GM08714 (cell line): ENCODE results near the gene SLIT3.

Experiments
- H3K4me3 ChIP-seq: fragments of 200-500 bp; sonication (Bioruptor generic); 2 replicates; pipeline ENCODE4 v1.5.1; 2014; ENCODE audit warnings: mild to moderate bottlenecking, low read length, inconsistent platforms
- ZNF274 ChIP-seq: IDR thresholded peaks from 2 replicates; pipeline ENCODE4 v1.6.1; 2012; ENCODE audit warnings: mild to moderate bottlenecking, low read depth, low read length

The SLIT3 gene

DNA sequence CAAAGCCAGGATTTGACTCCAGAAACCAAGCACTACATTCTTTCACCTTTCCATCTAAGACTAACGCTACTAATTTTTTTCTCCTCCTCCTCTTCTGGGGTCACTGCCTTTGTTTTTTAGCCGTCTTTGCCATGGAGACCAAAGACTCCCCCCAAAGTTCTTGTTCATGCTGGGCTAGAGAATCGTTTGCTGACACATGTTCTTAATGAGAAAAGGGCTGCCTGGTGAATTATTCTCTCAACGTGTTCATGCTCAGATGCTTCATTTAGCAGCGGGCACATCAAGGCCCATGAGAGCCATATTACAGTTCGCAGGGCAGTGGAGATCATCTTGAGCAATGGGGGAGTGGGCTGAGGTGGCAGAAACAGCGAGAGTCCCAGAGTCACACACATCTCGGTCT, 134.9 kb downstream of the SLIT3 start:
- no peak overlapping the region for H3K4me3 ChIP-seq
- no peak for TF ChIP-seq ZNF274

DNA sequence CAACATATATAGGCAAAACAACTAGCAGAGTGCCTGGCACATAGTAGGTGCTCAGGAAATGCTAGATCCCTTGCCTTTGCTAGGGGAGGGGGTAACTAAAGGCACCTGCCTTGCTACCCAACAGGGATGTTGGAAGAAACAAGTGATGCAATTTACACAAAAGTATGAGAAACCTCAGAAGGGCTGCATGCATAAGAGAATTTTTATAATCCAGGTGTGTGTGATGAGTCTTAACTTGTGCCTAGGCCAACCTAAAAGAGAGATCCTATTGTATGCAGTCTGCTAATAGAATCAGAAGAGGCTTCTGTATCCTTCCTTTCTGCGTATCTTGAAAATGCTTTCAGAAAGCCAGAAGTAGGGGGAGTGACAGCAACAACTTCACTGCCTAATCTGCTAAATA, 135.9 kb downstream of the SLIT3 start:
- TF ChIP-seq ZNF274, result no peak

DNA sequence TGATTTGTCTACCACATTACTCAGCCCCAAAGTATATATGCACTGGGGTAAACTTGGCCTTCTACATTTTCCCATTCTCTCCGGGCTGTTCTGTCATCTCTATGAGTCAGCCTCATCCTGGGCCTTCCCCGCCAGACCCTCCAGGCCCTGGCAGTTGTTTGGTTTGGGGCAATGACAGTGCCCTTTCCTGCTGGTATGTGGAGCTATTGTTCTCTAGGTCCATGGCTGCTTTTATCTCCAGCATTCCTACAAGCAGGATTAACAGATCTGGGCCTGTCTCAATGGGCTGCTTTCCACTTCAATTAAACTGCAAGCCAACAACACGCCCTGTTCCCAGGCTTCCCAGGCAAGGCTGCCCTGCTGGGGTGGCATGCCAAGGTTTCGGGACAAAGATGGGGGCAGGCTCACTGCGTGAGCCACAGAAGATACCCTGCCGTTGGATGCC, 136.4 kb downstream of the SLIT3 start:
- no peak for TF ChIP-seq ZNF274

More for the DNA sequence above, 135.9 kb downstream of the SLIT3 start:
- no peak overlapping the region for H3K4me3 ChIP-seq

DNA sequence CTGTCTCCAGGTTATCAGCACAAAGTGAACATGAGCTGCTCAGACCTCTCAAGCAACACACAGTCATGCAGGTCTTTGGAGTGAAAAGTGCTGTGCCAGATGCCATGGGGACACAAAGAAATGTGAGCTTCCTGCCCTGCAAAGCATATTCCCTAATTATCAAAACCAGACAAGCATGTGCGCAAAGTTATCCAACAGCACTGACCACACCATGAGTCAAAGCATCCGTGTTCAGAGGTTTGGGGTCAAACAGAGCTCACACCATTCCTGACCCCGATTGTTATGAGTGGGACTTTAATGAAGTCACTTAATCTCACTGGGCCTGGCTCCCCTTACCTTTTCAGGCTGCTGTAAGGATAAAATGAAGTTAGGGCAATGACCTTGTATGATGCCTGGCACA, 138.5 kb downstream of the SLIT3 start:
- no peak for TF ChIP-seq ZNF274
- no peak overlapping the region for H3K4me3 ChIP-seq

More for the DNA sequence above, 136.4 kb downstream of the SLIT3 start:
- no peak overlapping the region for H3K4me3 ChIP-seq

DNA sequence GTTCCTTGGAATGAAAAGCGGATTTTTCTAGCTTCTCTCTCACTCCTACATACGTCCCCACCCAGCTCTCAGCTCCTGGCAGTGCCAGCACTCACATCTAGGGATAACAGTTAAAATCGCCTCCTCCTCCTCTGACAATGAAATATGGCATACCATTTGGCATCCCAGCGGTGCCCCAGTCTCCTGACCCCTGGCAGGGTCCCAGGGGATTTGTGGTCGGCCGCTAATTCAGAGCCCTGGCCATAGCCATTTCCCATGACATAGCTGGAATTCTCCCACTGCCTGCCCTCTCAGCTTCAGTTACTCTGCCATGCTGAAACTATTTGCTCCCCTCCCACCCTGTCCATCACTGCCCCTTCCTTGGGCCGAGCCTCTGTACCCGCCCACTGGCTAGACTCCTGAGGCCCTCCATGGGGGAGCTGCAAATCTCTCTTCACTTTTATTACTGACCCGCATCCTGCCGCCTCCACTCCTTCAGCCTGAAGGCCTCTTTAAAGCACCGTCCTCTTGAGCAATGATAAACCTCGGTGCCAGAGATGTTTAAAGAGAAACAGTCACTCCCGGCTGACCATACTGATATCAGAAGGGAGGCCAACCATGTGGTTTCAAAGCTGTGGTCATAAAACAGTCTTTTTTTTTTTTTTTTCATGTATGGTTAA, 139.8 kb downstream of the SLIT3 start:
- no peak overlapping the region for H3K4me3 ChIP-seq
- no peak for TF ChIP-seq ZNF274

DNA sequence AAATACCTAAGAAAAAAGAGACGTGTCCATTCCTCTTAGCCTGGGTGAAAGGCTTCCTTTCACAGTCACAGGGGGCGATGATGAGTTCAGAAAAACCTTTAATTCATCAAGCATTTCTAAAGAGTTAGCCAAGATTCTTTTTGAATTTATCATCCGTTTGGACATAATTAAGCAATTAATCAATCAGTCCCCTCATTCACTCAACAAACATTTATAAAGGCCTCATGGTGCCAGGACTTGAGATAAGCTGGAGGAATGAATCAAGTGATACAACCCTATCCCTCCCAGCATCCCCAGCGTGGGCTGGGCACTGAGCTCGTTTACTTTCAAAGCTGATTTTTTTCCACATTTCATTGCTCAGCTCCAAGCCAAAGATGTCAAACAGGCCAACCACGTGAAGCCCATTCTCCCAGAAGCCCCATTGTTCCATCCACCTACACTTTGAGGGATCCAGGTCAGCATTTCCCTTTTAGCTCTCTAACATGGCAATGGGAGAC, 140.5 kb downstream of the SLIT3 start:
- no peak overlapping the region for H3K4me3 ChIP-seq
- no peak for TF ChIP-seq ZNF274

DNA sequence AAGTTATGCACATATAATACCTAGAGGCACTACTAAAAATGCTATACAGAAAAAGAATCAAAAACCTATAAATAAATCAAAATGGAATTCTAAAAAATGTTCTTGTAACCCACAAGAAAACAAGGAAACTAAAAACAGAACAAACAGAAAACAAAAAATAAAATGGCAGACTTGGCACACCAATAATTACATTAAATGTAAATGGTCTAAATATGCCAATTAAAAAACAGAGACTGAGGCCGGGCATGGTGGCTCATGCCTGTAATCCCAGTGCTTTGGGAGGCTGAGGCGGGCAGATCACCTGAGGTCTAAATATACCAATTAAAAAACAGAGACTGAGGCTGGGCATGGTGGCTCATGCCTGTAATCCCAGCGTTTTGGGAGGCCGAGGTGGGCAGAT, 142.2 kb downstream of the SLIT3 start:
- no peak overlapping the region for H3K4me3 ChIP-seq
- TF ChIP-seq ZNF274, result no peak

DNA sequence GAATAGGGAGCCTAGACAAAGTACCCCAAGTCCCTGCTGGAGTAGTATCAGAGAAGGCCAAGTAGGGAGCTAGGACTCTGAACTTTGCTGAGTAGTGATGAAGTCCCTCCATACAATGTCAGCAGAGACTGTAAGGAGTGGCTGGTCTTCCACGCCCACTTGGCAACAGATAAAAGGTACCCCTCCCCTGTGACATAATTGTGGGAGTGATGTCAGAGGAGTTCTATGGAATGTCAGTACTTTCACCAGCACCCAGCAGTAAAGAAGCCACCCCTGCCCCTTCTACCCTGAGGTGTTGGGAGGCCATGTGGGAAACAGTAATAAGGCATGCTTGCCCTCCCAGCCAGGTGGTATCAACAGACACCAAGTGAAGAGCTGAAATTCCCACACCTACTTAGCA, 143.9 kb downstream of the SLIT3 start:
- no peak overlapping the region for H3K4me3 ChIP-seq
- no peak for TF ChIP-seq ZNF274

DNA sequence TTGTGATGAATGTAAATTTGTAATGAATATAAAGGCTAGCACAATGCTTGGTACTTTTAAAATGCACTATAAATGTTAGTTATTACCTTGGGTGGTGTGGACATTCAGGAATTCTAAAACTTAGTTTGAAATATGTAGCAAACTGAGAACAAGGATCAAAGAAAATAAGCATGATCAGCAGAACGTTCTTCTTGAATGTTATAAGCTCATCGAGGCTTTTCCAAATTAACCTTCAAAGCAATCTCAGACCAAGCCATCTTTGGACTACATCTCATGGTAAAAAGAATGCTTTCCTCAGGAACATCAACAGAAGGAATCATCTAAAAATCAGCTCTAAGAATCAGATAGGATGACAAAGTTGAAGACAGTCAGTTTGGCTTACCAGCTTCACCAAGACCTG, 146.3 kb downstream of the SLIT3 start:
- H3K4me3 ChIP-seq, result no peak overlapping the region
- TF ChIP-seq ZNF274, result no peak

DNA sequence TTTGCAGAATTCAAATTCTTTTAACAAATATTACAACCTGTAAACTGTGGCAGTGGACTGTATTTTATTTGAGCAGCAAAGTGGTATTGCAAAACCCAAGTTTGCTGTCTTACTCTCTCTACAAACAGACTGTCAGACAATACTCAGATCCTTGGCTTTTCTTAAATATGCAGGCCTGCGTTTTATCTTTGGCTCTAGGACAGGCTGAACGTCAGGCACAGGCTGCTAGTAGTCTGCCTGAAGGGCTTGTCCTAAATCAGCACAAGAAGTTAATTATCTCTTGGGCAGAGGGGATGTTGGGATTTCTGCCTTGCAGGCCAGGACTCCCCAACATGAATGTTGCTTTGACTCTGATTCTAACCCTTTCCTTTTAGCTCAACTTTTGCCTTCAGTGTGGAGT, 147.5 kb downstream of the SLIT3 start:
- H3K4me3 ChIP-seq, result no peak overlapping the region
- TF ChIP-seq ZNF274, result no peak

DNA sequence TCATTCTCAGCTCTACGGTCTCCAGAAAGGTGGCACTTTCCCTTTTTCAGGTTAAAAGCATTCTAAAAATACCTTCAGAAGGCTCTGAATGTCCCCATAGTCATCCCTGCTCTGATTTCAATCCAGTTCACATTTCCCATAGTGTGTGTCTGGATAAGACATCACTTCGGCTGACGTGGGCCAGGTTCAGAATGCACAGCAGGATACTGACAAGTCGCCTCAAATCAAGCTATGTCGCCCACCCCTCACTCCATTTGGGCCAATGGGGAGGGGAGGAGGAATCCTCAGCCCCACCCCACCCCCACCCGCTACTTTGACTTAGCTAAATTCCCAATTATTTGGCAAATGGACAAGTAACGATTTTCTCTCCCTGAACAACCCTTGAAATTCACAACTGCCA, 148.0 kb downstream of the SLIT3 start:
- TF ChIP-seq ZNF274, result no peak
- H3K4me3 ChIP-seq, result no peak overlapping the region

DNA sequence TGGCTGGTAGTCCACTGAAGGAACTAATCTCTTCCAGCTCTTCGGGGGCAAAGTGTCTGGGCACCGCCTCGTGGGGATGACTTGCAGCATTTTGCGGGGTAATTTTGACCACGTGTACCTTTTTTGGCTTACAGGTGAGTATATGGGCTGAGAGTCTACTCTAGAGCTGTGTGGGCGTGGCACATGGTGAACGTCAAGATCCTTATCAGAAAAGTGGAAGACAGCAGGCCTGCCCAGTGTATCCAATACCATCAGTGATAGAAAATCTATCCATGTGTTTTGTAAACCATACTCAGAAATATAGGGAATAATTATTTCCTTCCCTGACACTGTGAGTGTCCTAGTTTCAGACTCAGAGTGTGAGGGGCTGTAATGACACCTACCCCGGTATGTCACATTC, 148.5 kb downstream of the SLIT3 start:
- no peak for TF ChIP-seq ZNF274
- no peak overlapping the region for H3K4me3 ChIP-seq

DNA sequence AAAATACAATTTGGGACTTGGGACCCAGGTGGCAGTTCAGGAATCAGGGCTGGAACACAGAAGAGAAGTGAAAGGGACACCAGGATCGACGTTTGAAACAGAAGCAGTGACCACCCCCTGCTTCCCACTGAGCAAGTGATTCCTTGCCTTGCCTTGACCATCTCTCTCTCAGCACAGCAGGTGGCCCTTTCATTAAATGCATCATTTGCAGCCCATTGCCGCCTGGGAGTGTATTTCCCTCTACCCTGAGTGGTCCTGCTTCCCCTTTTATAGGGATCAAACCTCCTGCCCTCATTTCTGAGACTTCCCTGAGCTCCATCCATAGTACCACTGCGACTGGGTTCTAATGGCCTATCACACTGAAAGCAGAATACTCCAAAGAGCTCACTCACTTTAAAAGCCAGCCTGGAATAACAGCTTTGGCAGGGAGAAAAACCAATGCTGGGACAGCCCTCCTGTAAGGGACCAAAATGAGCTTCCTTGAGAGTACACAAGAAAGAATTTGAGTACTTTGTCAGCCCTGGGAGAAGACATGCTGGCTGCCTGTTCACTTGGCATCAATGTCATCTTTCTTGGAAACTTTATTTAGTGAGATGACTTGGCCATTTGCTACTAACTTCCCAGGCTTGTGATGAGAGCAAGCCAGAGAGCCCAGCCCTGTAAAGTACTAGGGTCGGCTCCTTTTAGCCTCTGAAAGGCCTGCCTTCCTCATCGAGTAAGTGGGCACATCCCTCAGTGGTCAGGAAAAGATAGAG, 149.7 kb downstream of the SLIT3 start:
- no peak overlapping the region for H3K4me3 ChIP-seq
- TF ChIP-seq ZNF274, result no peak

DNA sequence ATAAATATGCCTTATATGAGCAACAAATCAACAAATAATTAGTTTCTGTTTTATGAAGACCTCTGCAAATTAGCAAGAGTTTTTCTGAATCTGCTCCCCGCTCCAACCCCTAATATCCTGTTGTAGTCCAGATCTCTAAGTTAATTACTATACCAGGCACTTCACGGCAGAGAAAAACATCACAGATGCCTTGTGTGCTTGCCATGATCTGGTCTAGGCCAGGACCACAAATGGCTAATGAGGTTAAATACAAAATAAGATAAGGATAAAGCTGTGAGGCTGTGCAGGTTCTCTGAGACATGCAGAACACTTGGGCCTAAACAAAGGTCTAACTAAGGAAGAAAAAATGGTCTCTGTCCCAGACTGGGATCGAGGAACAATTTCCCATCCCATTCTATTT, 150.8 kb downstream of the SLIT3 start:
- H3K4me3 ChIP-seq, result no peak overlapping the region
- no peak for TF ChIP-seq ZNF274

DNA sequence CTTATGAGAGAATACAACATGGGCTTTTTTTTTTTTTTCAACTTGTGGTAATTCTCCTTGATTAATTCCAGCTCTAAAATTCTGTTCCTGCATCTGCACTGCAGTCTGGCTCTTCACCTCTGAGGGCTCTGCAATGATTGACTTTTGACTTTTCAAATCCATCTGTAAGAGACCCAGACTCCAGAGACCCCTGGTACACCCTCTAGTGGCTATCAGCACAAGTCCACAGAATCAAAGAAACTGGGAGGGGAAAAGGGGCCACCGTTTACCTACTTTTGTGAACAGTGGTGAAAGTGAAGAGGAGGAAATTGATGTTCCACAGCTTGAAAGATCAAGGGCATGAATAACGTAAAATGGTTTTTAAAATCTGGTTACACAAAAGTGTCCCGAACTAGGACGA, 151.6 kb downstream of the SLIT3 start:
- H3K4me3 ChIP-seq, result no peak overlapping the region
- TF ChIP-seq ZNF274, result no peak
